ENCODE results near the gene NECTIN4.
"Not testable (repeated sequence)": the region's sequence is repeated elsewhere in the genome, so short reads cannot be mapped to it uniquely, and the experiment has no call there.

Gene NECTIN4

GRCh38 chr1:161089251-161089924, at the start of gene NECTIN4:
NECTIN4 (minus strand) TSS chr1:161089558; CDS start chr1:161089296, 262 bp downstream.
- no peak for DNase-seq (ENCODE audit: low read depth)

- no peak for DNase-seq (ENCODE audit: low read depth)
Measured at GRCh38 chr1:161138431-161138830, 49.1 kb upstream of the NECTIN4 start.

- DNase-seq (ENCODE audit: low read depth) = no peak
Measured at GRCh38 chr1:161137881-161138280, 48.5 kb upstream of the NECTIN4 start.

GRCh38 chr1:161133220-161133740, 43.9 kb upstream of the NECTIN4 start:
- DNase-seq (ENCODE audit: low read depth) = no peak

- DNase-seq (ENCODE audit: low read depth) = peak; percentile 78
Measured at GRCh38 chr1:161132410-161133219, 43.3 kb upstream of the NECTIN4 start, which contains the start of gene DEDD. DEDD (minus strand) TSS chr1:161132667; CDS start chr1:161124462, 8,205 bp downstream.

GRCh38 chr1:161131523-161132409, 42.4 kb upstream of the NECTIN4 start:
- DNase-seq (ENCODE audit: low read depth) = no peak

GRCh38 chr1:161130266-161130665, 40.9 kb upstream of the NECTIN4 start:
- no peak for DNase-seq (ENCODE audit: low read depth)

GRCh38 chr1:161128591-161129420, 39.4 kb upstream of the NECTIN4 start:
- no peak for DNase-seq (ENCODE audit: low read depth)

GRCh38 chr1:161127649-161128048, 38.3 kb upstream of the NECTIN4 start:
- no peak for DNase-seq (ENCODE audit: low read depth)

GRCh38 chr1:161122967-161123366, 33.6 kb upstream of the NECTIN4 start:
- DNase-seq (ENCODE audit: low read depth) = no peak

GRCh38 chr1:161121834-161122233, 32.5 kb upstream of the NECTIN4 start:
- DNase-seq (ENCODE audit: low read depth) = no peak

- no peak for DNase-seq (ENCODE audit: low read depth)
Measured at GRCh38 chr1:161121042-161121650, 31.8 kb upstream of the NECTIN4 start.

- no peak for DNase-seq (ENCODE audit: low read depth)
Measured at GRCh38 chr1:161119092-161119903, 29.9 kb upstream of the NECTIN4 start.

- DNase-seq (ENCODE audit: low read depth) = peak; percentile 72
Measured at GRCh38 chr1:161117759-161118581, 28.6 kb upstream of the NECTIN4 start, which contains the start of the genes NIT1 and PFDN2. NIT1 (plus strand) TSS chr1:161118105; CDS start chr1:161118177, 72 bp downstream. PFDN2 (minus strand) TSS chr1:161118037; CDS start chr1:161118026, 11 bp downstream.

GRCh38 chr1:161115961-161116360, 26.6 kb upstream of the NECTIN4 start:
- not testable (repeated sequence) for DNase-seq (ENCODE audit: low read depth)

GRCh38 chr1:161115132-161115711, 25.9 kb upstream of the NECTIN4 start:
- DNase-seq (ENCODE audit: low read depth) = no peak

GRCh38 chr1:161114556-161114955, 25.2 kb upstream of the NECTIN4 start:
- DNase-seq (ENCODE audit: low read depth) = no peak

- DNase-seq (ENCODE audit: low read depth) = no peak
Measured at GRCh38 chr1:161113915-161114314, 24.6 kb upstream of the NECTIN4 start.
